Activated naive CD4-positive, alpha-beta T cell treated with anti-CD3 and anti-CD28 coated beads, Interleukin-2, amount 10 ng/mL, durations not matched to agents 5 hours and 36 hours (primary cell): ENCODE results near the gene PSAPL1. TPM values are rescaled to one million over a fixed set of nuclear protein-coding genes. Genes with fewer than 3 reads are reported as not detected.

Experiments used
- microRNA-seq: library from miRNA; unstranded; fragments of <30 nt; microRNA quantifications from one replicate; pipeline ENCODE4 v1.2.0, GENCODE V29; 2022; ENCODE audit warnings: borderline microRNAs expressed, borderline replicate concordance
- total RNA-seq, 2 experiments: library from RNA; stranded (reverse); gene quantifications; one replicate each; pipeline ENCODE4 v1.2.3, GENCODE V29; 2021

PSAPL1 gene, protein sequence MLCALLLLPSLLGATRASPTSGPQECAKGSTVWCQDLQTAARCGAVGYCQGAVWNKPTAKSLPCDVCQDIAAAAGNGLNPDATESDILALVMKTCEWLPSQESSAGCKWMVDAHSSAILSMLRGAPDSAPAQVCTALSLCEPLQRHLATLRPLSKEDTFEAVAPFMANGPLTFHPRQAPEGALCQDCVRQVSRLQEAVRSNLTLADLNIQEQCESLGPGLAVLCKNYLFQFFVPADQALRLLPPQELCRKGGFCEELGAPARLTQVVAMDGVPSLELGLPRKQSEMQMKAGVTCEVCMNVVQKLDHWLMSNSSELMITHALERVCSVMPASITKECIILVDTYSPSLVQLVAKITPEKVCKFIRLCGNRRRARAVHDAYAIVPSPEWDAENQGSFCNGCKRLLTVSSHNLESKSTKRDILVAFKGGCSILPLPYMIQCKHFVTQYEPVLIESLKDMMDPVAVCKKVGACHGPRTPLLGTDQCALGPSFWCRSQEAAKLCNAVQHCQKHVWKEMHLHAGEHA
- total RNA-seq = not detected

DNA sequence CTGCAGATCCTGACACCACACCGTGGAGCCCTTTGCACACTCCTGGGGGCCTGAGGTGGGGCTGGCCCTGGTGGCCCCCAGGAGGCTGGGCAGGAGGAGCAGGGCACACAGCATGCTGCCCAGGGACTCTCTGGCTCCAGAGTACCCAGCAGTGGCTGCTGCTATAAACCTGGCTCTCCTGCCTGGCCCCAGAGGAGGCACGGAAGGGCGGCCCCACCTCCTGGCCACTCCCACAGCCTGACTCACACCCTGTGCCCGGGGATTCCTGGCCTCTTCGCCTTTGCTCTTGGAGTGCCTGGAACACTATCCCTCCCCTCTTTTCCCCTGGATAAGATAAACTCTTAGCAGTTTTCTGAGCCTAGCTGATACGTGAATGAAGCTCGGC lies at the start of gene PSAPL1:
Gene PSAPL1 (minus strand): TSS at position 165 of the 385 bp plus-strand sequence. CDS start 51 bp downstream, at position 114.

Small RNA genes lying within 50 kb of the gene (microRNA-seq; reads per million reads assigned to microRNA genes)
- not detected for gene MIR4274

Other genes with a start within 250 kb of the PSAPL1 start
- gene SORCS2, start 242.4 kb downstream of the PSAPL1 start, total RNA-seq = not detected